Measurements from ENCODE around the gene OR51I1.

Gene OR51I1

DNA sequence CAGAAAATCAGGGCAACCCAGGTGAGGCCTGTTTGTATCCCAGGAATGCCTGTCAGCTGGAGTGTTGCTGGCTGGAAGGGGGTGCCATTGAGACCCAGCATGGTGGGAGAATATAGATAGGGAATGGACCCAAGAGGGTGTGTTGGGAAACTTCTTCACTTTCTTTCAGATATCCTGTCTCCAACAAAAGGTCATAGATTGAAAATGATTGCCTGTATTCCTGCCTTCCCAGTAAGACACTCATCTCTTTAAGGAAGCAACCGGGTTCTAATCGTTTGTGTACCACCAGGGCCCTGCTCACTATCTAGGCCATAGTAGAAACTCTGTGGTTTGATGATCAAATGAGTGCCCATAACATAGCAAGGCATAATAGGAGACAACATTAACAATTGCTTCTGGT lies at the start of gene OR51I1:
OR51I1 (minus strand) TSS at position 101 of the 400 bp plus-strand sequence; CDS start at position 101, 0 bp downstream.
- ATAC-seq = no peak
- TF ChIP-seq ZNF565 (CRISPR knock-in tag; conservative IDR thresholded peaks at IDR 0.05; ENCODE audit: low read depth) = no peak
- TF ChIP-seq ZFP3 (CRISPR knock-in tag; IDR thresholded peaks at IDR 0.05) = no peak
- TF ChIP-seq GLIS3 (CRISPR knock-in tag; IDR thresholded peaks at IDR 0.05) = no peak
- no peak for TF ChIP-seq BACH2 (CRISPR knock-in tag; IDR thresholded peaks at IDR 0.05; ENCODE audit: borderline replicate concordance)
- TF ChIP-seq PPARA (CRISPR knock-in tag; IDR thresholded peaks at IDR 0.05; ENCODE audit: borderline replicate concordance) = no peak
- TF ChIP-seq ZNF70 (CRISPR knock-in tag; IDR thresholded peaks at IDR 0.05) = no peak
- TF ChIP-seq ZNF8 (CRISPR knock-in tag; IDR thresholded peaks at IDR 0.05) = no peak

DNA sequence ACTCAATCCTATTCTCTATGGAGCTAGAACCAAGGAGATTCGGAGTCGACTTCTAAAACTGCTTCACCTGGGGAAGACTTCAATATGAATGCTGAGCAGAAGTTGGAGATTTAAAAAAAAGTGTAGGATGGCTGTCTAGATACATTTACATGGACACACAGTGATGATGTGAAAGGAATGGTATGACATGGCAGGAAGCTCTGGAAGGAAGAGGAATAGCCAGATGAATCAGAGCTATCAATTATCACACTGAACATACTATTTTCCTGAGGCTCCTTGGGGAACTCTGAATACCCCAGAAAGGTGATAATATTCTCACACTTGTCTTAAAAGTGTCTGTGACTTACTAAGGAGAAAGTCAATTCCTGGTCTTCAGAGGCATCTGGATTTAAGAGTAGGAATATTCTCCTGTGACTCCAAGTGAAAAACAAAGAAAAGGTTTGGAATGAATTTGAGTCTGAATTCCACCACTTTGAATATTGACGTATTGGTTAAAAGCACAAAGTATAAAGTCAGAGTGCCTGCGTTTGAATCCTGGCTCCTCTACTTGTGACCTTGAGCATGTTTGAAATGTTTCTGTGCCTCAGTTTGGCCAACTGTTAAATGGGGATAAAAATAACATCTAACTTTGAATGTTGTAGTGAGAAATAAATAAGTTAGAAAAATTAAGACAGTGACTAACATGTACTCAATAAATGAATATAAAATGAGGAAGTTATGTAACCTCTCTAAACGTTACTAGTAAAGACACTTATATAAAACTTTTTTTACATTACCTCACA lies 48.5 kb upstream of the OR51I1 start:
- TF ChIP-seq POU6F1 (CRISPR knock-in tag; IDR thresholded peaks at IDR 0.05; ENCODE audit: borderline replicate concordance, low read depth) = no peak
- no peak for TF ChIP-seq TSHZ2 (CRISPR knock-in tag; IDR thresholded peaks at IDR 0.05)
- no peak for TF ChIP-seq ZC3H10 (CRISPR knock-in tag; IDR thresholded peaks at IDR 0.05)
- no peak for ATAC-seq

GRCh38 chr11:5488798-5489399 lies 47.6 kb upstream of the OR51I1 start:
- TF ChIP-seq RARB (CRISPR knock-in tag; IDR thresholded peaks at IDR 0.05) (no peak), TOX (CRISPR knock-in tag; IDR thresholded peaks at IDR 0.05; ENCODE audit: borderline replicate concordance) (no peak), OSR1 (CRISPR knock-in tag; IDR thresholded peaks at IDR 0.05) (no peak), ZFP30 (CRISPR knock-in tag; IDR thresholded peaks at IDR 0.05) (no peak), GLIS3 (CRISPR knock-in tag; IDR thresholded peaks at IDR 0.05) (no peak), ZFP3 (CRISPR knock-in tag; IDR thresholded peaks at IDR 0.05) (no peak), TSHZ2 (CRISPR knock-in tag; IDR thresholded peaks at IDR 0.05) (no peak), ZC3H10 (CRISPR knock-in tag; IDR thresholded peaks at IDR 0.05) (no peak), ESRRG (CRISPR knock-in tag; IDR thresholded peaks at IDR 0.05) (no peak), ZNF565 (CRISPR knock-in tag; conservative IDR thresholded peaks at IDR 0.05; ENCODE audit: low read depth) (no peak), ARNTL (CRISPR knock-in tag; IDR thresholded peaks at IDR 0.05; ENCODE audit: borderline replicate concordance, low read depth) (no peak), ZNF70 (CRISPR knock-in tag; IDR thresholded peaks at IDR 0.05) (no peak), ZNF8 (CRISPR knock-in tag; IDR thresholded peaks at IDR 0.05) (no peak), TCF4 (CRISPR knock-in tag; IDR thresholded peaks at IDR 0.05; ENCODE audit: borderline replicate concordance) (no peak), ISL1 (CRISPR knock-in tag; IDR thresholded peaks at IDR 0.05) (no peak)
- TF ChIP-seq, protein P1, sequence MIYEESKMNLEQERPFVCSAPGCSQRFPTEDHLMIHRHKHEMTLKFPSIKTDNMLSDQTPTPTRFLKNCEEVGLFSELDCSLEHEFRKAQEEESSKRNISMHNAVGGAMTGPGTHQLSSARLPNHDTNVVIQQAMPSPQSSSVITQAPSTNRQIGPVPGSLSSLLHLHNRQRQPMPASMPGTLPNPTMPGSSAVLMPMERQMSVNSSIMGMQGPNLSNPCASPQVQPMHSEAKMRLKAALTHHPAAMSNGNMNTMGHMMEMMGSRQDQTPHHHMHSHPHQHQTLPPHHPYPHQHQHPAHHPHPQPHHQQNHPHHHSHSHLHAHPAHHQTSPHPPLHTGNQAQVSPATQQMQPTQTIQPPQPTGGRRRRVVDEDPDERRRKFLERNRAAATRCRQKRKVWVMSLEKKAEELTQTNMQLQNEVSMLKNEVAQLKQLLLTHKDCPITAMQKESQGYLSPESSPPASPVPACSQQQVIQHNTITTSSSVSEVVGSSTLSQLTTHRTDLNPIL (CRISPR knock-in tag; IDR thresholded peaks at IDR 0.05; ENCODE audit: low read depth) = no peak
- TF ChIP-seq, protein P2, sequence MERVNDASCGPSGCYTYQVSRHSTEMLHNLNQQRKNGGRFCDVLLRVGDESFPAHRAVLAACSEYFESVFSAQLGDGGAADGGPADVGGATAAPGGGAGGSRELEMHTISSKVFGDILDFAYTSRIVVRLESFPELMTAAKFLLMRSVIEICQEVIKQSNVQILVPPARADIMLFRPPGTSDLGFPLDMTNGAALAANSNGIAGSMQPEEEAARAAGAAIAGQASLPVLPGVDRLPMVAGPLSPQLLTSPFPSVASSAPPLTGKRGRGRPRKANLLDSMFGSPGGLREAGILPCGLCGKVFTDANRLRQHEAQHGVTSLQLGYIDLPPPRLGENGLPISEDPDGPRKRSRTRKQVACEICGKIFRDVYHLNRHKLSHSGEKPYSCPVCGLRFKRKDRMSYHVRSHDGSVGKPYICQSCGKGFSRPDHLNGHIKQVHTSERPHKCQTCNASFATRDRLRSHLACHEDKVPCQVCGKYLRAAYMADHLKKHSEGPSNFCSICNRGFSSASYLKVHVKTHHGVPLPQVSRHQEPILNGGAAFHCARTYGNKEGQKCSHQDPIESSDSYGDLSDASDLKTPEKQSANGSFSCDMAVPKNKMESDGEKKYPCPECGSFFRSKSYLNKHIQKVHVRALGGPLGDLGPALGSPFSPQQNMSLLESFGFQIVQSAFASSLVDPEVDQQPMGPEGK (CRISPR knock-in tag; IDR thresholded peaks at IDR 0.05; ENCODE audit: borderline replicate concordance) = no peak
- ATAC-seq = no peak
